TTC549 (cell line): ENCODE measurements around the gene CA5A.

Experiments used
- FAIRE-seq: peaks from 2 replicates; lab custom pipeline; 2012; peaks lifted over from hg19 to GRCh38; lab: Jason Lieb, UNC

Gene CA5A

GRCh38 chr16:87847785-87848675, 88.3 kb downstream of the CA5A start:
- no peak for FAIRE-seq

DNA sequence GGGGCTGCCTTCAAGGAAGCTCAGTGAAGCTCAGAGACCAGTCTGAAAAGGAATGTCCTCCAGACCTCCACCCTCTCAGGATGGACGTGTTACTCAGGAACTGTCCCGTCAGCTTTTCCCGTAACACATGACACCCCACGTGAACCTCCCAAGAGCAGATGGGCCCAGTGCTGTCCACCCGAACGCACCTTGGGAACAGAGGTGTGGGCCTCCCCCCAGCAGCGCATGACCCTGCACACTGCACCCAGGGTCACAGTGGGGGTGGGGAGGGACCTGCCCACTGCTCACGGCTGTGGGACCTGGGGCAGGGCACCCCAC, 88.9 kb downstream of the CA5A start:
- FAIRE-seq = no peak

GRCh38 chr16:87846705-87847466, 89.4 kb downstream of the CA5A start:
- no peak for FAIRE-seq

- FAIRE-seq = no peak
These were observed 90.3 kb downstream of the CA5A start for GRCh38 chr16:87845807-87846619.

GRCh38 chr16:87845213-87845612, 91.1 kb downstream of the CA5A start:
- FAIRE-seq = no peak

GRCh38 chr16:87844809-87845208, 91.5 kb downstream of the CA5A start:
- FAIRE-seq = no peak

DNA sequence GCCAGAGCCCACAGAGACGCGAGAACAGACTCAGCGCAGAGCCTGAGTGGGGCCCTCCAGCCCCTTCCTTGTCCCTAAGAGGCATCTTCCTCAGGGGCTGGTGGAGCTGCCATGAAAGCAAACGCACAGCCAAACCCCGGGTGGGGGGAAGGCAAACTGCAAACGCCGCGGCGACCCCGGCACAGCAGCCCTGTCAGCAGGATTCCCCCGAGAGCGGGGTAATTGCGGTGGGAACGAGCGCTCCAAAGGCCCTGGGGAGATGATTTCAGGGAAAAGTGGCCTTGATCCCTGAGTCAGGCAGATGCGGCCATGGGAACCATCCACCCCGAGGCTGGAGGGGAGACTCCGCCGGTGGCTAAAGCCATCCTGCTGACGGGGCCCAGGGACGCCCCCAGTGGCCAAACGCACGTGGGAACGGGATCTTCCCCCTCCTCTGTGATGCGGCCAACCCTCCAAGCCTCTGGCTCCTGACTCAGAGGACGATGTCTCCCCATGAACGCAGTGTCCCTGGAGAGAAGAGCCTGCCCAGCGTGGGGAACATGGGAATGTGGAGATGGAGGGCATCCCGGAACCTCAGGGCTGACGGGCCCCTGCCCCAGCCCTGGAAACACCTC, 92.1 kb downstream of the CA5A start:
- no peak for FAIRE-seq

DNA sequence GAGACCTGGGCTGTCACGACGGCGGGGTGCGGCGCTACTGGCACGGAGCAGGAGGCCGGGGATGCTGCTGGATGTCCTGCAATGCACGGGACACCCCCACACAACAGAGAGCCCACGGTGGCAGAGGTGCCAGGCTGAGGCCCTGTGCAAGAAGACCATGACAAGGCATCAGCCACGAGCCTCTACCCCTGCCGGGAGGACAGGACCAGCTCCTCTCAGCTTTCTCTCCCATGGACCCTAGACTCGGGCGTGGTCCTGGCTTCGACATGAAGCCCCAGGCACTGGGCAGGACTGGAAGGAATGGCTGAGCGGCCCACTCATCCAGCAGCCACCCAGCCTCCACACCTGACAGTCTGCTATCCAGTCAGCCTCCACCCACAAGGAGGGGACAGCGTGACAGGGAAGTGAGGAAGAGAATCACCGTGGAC, 92.6 kb downstream of the CA5A start:
- no peak for FAIRE-seq

- no peak for FAIRE-seq
These were observed 94.0 kb downstream of the CA5A start for GRCh38 chr16:87842209-87842869.

DNA sequence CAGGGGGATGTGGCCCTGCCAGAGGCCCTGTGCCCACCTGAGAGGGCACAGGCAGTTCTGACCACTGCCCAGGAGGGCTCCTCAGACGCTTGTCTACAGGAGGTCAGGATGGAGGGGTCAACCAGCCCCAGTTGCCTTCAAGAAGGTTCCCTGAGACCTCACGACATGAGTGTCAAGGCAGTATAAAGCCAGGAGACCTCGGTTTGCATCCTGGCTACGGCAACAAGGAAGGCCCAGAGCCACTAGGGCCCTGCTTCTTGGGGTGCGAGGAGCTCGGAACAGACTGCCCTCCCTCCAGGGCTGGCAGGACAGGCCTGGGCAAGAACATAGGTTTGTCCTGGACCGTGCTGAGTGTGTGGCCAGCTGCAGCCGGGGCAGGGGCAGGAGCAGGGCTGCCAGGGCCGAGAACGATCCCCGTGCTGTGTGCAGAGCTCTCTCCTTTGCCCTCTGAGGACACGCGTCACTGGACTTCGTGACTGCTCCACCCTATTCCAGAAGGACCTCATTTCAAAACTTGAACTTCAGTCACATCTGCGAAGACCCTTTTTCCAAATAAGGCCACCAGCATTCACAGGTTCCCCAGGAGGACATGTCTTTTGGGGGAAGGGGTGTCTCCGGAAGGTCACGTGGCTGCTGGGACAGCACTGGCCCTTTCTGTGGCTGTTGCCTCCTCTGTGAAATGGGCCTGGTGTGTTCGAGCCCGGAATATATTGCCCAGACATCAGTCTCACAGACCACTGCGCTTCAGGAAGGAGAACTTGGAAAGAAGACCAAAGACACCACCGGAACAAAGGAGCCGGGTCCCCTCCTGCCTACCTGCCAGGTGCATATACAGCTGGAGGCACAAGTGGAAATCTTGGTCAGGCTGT, 94.8 kb downstream of the CA5A start:
- no peak for FAIRE-seq

DNA sequence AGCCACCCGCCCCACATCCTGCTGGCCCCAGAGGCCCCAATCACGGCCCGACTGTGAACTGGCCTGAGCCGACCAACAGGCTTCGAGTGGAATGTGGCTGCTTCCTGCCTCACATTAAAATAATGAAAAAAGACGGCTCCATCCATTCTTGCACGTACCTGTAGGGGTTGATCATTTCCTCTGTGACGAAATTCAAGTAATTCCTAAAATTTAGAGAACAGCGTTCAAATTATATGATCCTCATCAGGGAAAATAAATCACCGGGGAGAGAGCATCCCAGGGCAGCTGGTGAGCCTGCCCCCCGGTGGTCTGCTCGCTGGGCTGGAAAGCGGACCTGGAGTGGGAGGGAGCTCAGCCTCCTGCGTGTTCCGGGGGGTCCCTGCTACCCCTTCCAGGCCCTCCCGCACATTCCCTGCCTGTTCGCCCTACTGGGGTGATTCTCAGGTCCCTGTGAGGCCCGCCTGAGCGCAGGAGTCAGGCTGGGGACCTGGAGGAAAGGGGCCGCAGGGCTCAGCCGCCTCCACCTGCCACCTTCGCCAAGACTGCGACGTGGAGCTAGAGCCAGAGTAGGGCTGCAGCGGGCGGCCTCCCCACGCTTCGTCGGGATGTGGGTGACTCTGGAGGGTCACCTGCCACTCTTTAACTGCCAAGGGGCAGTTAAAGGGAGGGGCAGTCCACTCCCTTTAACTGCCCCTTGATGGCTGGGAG, 95.9 kb downstream of the CA5A start:
- no peak for FAIRE-seq

DNA sequence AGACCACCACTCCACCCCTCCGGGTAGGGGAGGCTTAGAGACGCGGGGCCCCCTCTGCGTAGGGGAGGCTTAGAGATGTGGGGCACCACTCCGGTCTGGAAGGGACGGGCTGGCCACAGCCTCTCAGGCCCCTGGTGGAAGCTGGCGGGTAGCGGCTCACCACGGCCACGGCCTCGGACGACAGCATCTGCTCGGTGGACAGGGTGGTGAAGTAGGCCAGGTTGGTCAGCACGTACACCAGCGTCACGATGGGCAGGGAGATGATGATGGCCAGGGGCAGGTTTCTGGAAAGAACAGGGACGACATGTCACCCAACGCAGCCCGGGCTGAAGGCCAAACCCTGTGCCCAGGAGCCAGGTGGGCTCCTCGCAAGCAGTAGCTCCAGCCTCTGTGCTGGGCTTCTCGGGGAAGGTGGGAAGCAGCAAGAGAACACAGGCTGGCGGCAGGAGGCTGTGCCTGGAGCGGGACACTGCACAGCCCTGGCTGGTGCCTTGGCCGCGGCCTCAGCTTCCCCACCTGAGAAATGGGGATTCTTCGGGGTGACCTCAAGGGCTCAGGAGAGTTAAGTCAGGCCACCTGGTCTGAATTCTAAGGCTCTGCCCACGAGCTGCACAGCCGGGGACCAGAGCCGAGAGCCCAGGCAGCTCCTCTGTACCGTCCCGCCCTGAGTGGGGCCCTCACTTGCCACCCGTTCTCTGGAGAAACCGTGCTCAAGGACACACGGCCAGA, 96.6 kb downstream of the CA5A start:
- no peak for FAIRE-seq

GRCh38 chr16:87838643-87839541, 97.4 kb downstream of the CA5A start:
- FAIRE-seq = no peak
